ENCODE data around the gene CDH4. TPM values are rescaled to one million over a fixed set of nuclear protein-coding genes. Genes with fewer than 3 reads are reported as not detected.

CDH4 gene
- total and polyA plus RNA-seq, 2 of the 8 experiments (the other 6 are each of a cell fraction or from before 2014, with no cell fraction given) = 4.3 to 7.9 TPM

DNA sequence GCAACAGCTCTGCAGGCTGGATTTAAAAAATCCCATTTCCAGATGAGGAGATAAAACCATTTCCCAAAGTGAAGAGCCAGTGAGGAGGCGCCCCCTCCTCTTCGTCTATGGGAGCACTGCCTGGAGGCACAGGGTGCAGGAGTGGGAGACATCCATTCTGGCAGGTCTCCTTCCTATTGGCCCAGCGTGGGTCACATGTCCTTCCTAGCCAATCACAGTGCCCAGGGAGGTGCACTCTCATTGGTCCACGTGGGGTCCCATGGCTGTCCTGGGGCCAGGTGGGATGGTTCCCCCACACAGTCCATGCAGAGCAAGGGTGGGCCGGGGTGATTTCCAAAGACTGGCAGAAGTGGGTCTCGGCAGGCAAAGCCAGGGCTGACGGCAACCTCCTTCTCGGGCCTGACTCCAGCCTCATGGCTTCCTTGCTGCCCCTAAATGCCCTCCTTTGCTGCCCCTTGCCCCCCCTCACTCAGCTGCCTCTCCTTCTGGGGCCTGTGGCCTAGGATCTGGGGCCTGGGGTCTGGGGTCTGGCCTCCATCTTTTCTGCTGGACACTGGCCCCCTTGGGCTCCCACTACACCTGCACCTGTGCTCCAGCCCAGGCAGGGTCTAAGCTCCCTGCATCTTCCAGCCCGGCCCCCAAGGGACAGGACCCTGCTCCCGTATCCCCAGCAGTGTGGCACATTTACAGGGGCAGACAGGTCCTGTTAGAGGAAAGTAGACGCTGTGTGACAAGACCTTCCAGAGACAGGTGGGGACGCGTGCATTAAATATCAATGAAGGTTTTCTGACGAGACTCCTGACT is 581.9 kb downstream of the CDH4 start:
- H4K5ac ChIP-seq (ENCODE audit: insufficient read length, low read depth, low read length) = no peak overlapping the region
- no peaks in the 10 kb centered on the region for H4K20me1 ChIP-seq (replicated peaks in 1 of 2; ENCODE audit: control insufficient read depth in 1 of 2, insufficient read depth in 2 of 2, low read length in 2 of 2)
- H3K4me2 ChIP-seq (ENCODE audit: insufficient read depth in 1 of 2, low read depth in 2 of 2, low read length in 2 of 2) = no peak overlapping the region
- no peak overlapping the region for H4K91ac ChIP-seq (replicated peaks; ENCODE audit: insufficient read length, low read length)
- peak; percentile 49; the same call in 1 of the 2 replicates for TF ChIP-seq USF2 (IDR thresholded peaks at IDR 0.05; ENCODE audit: low read length)
- no peak for TF ChIP-seq SP1 (IDR thresholded peaks at IDR 0.05; ENCODE audit: low read depth, low read length)
- no peak overlapping the region for H2AK5ac ChIP-seq (ENCODE audit: low read depth, low read length)
- H3K9me3 ChIP-seq (ENCODE audit: insufficient read depth in 2 of 2, low read depth in 1 of 2, low read length in 1 of 2) = peaks cover 0 to under 1% of the 10 kb centered on the region in 2 experiments; a peak in 2 of 4 replicates
- H3K79me2 ChIP-seq (ENCODE audit: control insufficient read depth in 1 of 2, insufficient read depth in 2 of 2, low read length in 2 of 2) = no peaks in the 10 kb centered on the region
- no peaks in the 10 kb centered on the region for H3K23me2 ChIP-seq (ENCODE audit: low read depth, low read length)
- no peak overlapping the region for H3K18ac ChIP-seq (ENCODE audit: extremely low read depth, low read length)
- POLR2A ChIA-PET (ENCODE audit: partially characterized antibody) = no interaction called here
- no peak overlapping the region for H2BK5ac ChIP-seq (ENCODE audit: low read depth, low read length)
- 78% methylated on average over 14 of the region's 14 CpGs; no CpG with 5 or more reads in 1 of the 2 experiments for WGBS, 2 experiments (ENCODE audit: extremely low coverage in 1 of 2, insufficient coverage in 1 of 2, insufficient read length in 1 of 2, insufficient replicate concordance in 2 of 2, low coverage in 1 of 2, low lambda C conversion rate in 2 of 2, missing lambda C conversion rate in 1 of 2)
- no peak for DNase-seq (ENCODE audit: low read depth in 1 of 2, low spot score in 2 of 2)
- no peak overlapping the region for H3K4me3 ChIP-seq (ENCODE audit: extremely low read depth in 1 of 4, insufficient read depth in 2 of 4, low read depth in 3 of 4, low read length in 4 of 4)
- H3K79me1 ChIP-seq (ENCODE audit: low read depth, low read length) = no peaks in the 10 kb centered on the region
- no peaks in the 10 kb centered on the region for H3K4me1 ChIP-seq (replicated peaks in 1 of 4; ENCODE audit: control insufficient read depth in 3 of 4, insufficient read depth in 4 of 4, low read length in 3 of 4)
- H3K23ac ChIP-seq (ENCODE audit: insufficient read length) = no peak overlapping the region
- H3K56ac ChIP-seq (replicated peaks; ENCODE audit: insufficient read length, low read depth, low read length) = no peak overlapping the region
- H3K14ac ChIP-seq (ENCODE audit: insufficient read length) = no peak overlapping the region
- no peak overlapping the region for H2BK15ac ChIP-seq (ENCODE audit: low read length)
- no peak overlapping the region for H3K27ac ChIP-seq (ENCODE audit: low read depth, low read length)
- no peak overlapping the region for H2BK20ac ChIP-seq (ENCODE audit: low read length)
- H3K9ac ChIP-seq (replicated peaks in 1 of 4; ENCODE audit: extremely low read depth in 1 of 4, low read depth in 3 of 4, low read length in 3 of 4) = no peak overlapping the region
- no peak overlapping the region for H3K4ac ChIP-seq (replicated peaks; ENCODE audit: insufficient read length, low read depth, low read length)
- CTCF ChIA-PET (ENCODE audit: partially characterized antibody) = interaction anchor here (0.9 to 1.2 kb wide), 2 partner anchors 13 to 37 kb away, joined by 3 to 4 read pairs; no protein-coding TSS in a partner anchor
- H3K27me3 ChIP-seq (replicated peaks in 1 of 4; ENCODE audit: control insufficient read depth in 3 of 4, extremely low read depth in 1 of 4, insufficient read depth in 3 of 4, low read length in 3 of 4) = no peaks in the 10 kb centered on the region; a peak in 2 of 7 replicates
- no peak overlapping the region for H4K8ac ChIP-seq (ENCODE audit: extremely low read depth, insufficient read depth, low read length)
- H2AFZ ChIP-seq (ENCODE audit: low read length) = no peak overlapping the region
- no peaks in the 10 kb centered on the region for H3K36me3 ChIP-seq (ENCODE audit: control insufficient read depth in 2 of 4, insufficient read depth in 4 of 4, low read length in 3 of 4)
- no peak for FAIRE-seq
- no peak overlapping the region for H2BK120ac ChIP-seq (replicated peaks; ENCODE audit: low read depth, low read length)
- no peak overlapping the region for H2BK12ac ChIP-seq (ENCODE audit: low read depth, low read length)

Data from H1 (cell line).